ENCODE results near the gene CHST10. TPM values are rescaled to one million over a fixed set of nuclear protein-coding genes. Genes with fewer than 3 reads are reported as not detected.
A peak's percentile ranks its signal among the peaks of the same experiment; 100 is the strongest.

CHST10 gene
- total RNA-seq, 1 experiment from 2014 or later = 13.4 TPM

GRCh38 chr2:100397976-100398375 is 19.5 kb downstream of the CHST10 start:
- Histone ChIP-seq H3K27ac (ENCODE audit: low read length) (no peak overlapping the region), H3K79me2 (ENCODE audit: low read length) (no peaks in the 10 kb centered on the region), H3F3A (ENCODE audit: low read length, unreplicated experiment) (no peaks in the 10 kb centered on the region), H3K36me3 (ENCODE audit: low read depth, low read length) (no peaks in the 10 kb centered on the region; the same call in 1 of the 2 replicates), H3K27me3 (ENCODE audit: low read length) (no peaks in the 10 kb centered on the region), H3K9ac (ENCODE audit: low read length) (no peak overlapping the region), H4K20me1 (ENCODE audit: low read length) (no peaks in the 10 kb centered on the region), H2AFZ (ENCODE audit: low read length) (no peak overlapping the region), H3K4me2 (ENCODE audit: low read length) (no peak overlapping the region), H3K9me2 (replicated peaks; ENCODE audit: low read length) (no peaks in the 10 kb centered on the region), H3K9me3 (ENCODE audit: low read length) (no peaks in the 10 kb centered on the region), H3K4me3 (ENCODE audit: low read length) (no peak overlapping the region), H3K4me1 (ENCODE audit: insufficient read depth, low read length) (0 out of 2 replicates have a peak, but pooled peaks cover 3% of the 10 kb centered on the region)
- no TSS peak for BruUV-seq (replicated peaks)
- intact Hi-C loops (cut with micrococcal nuclease) = no loop called here
- POLR2A ChIA-PET (ENCODE audit: unreplicated experiment) = no interaction called here
- DNase-seq = no peak
- CTCF ChIA-PET = interaction anchor here (0.6 kb wide), 1 partner anchor 17 kb away, joined by 4 read pairs; no protein-coding TSS in a partner anchor
- ATAC-seq = no peak
- no peak for TF ChIP-seq EZH2phosphoT487 (IDR thresholded peaks at IDR 0.05; ENCODE audit: borderline replicate concordance, low read length)
- no peak for TF ChIP-seq EZH2 (IDR thresholded peaks at IDR 0.05; ENCODE audit: low read length, unreplicated experiment)
- TF ChIP-seq, protein P1, sequence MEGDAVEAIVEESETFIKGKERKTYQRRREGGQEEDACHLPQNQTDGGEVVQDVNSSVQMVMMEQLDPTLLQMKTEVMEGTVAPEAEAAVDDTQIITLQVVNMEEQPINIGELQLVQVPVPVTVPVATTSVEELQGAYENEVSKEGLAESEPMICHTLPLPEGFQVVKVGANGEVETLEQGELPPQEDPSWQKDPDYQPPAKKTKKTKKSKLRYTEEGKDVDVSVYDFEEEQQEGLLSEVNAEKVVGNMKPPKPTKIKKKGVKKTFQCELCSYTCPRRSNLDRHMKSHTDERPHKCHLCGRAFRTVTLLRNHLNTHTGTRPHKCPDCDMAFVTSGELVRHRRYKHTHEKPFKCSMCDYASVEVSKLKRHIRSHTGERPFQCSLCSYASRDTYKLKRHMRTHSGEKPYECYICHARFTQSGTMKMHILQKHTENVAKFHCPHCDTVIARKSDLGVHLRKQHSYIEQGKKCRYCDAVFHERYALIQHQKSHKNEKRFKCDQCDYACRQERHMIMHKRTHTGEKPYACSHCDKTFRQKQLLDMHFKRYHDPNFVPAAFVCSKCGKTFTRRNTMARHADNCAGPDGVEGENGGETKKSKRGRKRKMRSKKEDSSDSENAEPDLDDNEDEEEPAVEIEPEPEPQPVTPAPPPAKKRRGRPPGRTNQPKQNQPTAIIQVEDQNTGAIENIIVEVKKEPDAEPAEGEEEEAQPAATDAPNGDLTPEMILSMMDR (conservative IDR thresholded peaks at IDR 0.05; ENCODE audit: low read depth, low read length) = no peak

DNA sequence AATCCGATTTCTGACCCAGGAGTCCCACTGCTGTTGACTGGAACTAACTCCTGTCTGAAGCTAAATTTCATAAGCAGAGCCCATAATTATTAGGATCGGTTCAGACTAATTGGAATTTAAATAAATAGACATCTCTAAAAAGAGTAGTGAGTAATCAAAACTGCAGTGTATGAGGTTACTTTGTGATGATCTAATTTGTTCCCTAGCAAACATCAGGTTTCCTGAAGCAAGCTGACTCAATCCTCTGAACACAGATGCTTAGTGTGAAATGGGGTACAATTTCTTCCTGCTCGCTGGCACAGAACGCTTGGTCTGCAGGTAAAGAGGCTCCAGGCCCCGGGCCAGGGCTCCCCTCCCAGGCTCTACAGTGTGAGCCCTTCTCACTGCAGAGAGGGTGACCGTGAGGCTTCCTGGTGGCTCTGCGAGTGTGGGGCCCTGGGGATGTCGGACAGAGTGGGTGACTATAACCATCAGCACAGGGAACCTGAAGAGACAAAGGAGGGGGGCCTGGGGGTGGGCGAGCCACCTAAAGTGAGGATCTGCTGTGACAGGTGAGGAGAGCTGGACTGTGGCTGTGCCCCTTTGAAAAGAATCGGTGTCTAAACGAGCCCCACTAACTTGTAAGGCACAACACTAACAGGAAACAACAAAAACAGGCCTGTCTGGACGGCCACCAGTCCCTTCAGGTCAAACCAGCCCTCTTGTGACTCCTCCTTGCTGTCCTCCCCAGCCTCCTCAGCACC is 20.2 kb downstream of the CHST10 start:
- Histone ChIP-seq H3K27ac (ENCODE audit: low read length) (no peak overlapping the region), H3K9me2 (replicated peaks; ENCODE audit: low read length) (no peaks in the 10 kb centered on the region), H3F3A (ENCODE audit: low read length, unreplicated experiment) (no peaks in the 10 kb centered on the region), H3K79me2 (ENCODE audit: low read length) (no peaks in the 10 kb centered on the region), H3K9ac (ENCODE audit: low read length) (no peak overlapping the region), H3K4me3 (ENCODE audit: low read length) (no peak overlapping the region), H3K4me1 (ENCODE audit: insufficient read depth, low read length) (0 out of 2 replicates have a peak, but pooled peaks cover 3% of the 10 kb centered on the region), H3K9me3 (ENCODE audit: low read length) (no peaks in the 10 kb centered on the region), H3K36me3 (ENCODE audit: low read depth, low read length) (no peaks in the 10 kb centered on the region; the same call in 1 of the 2 replicates), H2AFZ (ENCODE audit: low read length) (no peak overlapping the region), H4K20me1 (ENCODE audit: low read length) (no peaks in the 10 kb centered on the region), H3K4me2 (ENCODE audit: low read length) (no peak overlapping the region), H3K27me3 (ENCODE audit: low read length) (no peaks in the 10 kb centered on the region)
- POLR2A ChIA-PET (ENCODE audit: unreplicated experiment) = no interaction called here
- BruUV-seq (replicated peaks) = no TSS peak
- intact Hi-C loops (cut with micrococcal nuclease) = no loop called here
- TF ChIP-seq, protein P1 (conservative IDR thresholded peaks at IDR 0.05; ENCODE audit: low read depth, low read length) = no peak
- TF ChIP-seq EZH2phosphoT487 (IDR thresholded peaks at IDR 0.05; ENCODE audit: borderline replicate concordance, low read length) (no peak), EZH2 (IDR thresholded peaks at IDR 0.05; ENCODE audit: low read length, unreplicated experiment) (no peak)
- CTCF ChIA-PET = no interaction called here
- ATAC-seq = peak; percentile 87
- DNase-seq = peak; percentile 9

DNA sequence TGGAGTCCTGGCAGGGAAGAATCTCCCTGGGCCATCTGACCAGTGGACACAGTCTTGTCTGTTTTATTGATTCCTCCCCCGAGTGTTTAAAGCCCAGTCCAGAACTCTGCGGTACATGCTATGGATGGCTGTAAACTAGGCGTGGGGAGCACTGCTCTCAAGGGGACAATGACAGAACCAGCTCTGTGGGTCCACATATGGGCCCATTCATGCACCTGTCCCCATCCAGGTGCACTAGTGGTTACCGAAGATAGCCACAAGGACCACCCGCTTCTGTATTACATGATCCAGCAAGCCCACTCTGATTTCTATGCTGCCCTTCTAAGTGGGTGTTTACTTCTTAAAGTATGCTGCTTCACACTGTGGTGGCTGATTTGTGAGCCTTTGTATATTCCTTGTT is 21.0 kb downstream of the CHST10 start:
- no peaks in the 10 kb centered on the region for H3F3A ChIP-seq (ENCODE audit: low read length, unreplicated experiment)
- H2AFZ ChIP-seq (ENCODE audit: low read length) = no peak overlapping the region
- intact Hi-C loops (cut with micrococcal nuclease) = no loop called here
- no peaks in the 10 kb centered on the region for H3K79me2 ChIP-seq (ENCODE audit: low read length)
- no peaks in the 10 kb centered on the region for H3K27me3 ChIP-seq (ENCODE audit: low read length)
- H3K36me3 ChIP-seq (ENCODE audit: low read depth, low read length) = no peaks in the 10 kb centered on the region; the same call in 1 of the 2 replicates
- H4K20me1 ChIP-seq (ENCODE audit: low read length) = no peaks in the 10 kb centered on the region
- H3K4me3 ChIP-seq (ENCODE audit: low read length) = no peak overlapping the region
- H3K9me2 ChIP-seq (replicated peaks; ENCODE audit: low read length) = no peaks in the 10 kb centered on the region
- H3K9ac ChIP-seq (ENCODE audit: low read length) = no peak overlapping the region
- no peak for ATAC-seq
- ChIA-PET POLR2A (ENCODE audit: unreplicated experiment) (no interaction called here), CTCF (no interaction called here)
- TF ChIP-seq, protein P1 (conservative IDR thresholded peaks at IDR 0.05; ENCODE audit: low read depth, low read length) = no peak
- TF ChIP-seq EZH2 (IDR thresholded peaks at IDR 0.05; ENCODE audit: low read length, unreplicated experiment) = no peak
- TF ChIP-seq EZH2phosphoT487 (IDR thresholded peaks at IDR 0.05; ENCODE audit: borderline replicate concordance, low read length) = no peak
- 0 out of 2 replicates have a peak, but pooled peaks cover 3% of the 10 kb centered on the region for H3K4me1 ChIP-seq (ENCODE audit: insufficient read depth, low read length)
- H3K4me2 ChIP-seq (ENCODE audit: low read length) = no peak overlapping the region
- no peak overlapping the region for H3K27ac ChIP-seq (ENCODE audit: low read length)
- BruUV-seq (replicated peaks) = no TSS peak
- no peaks in the 10 kb centered on the region for H3K9me3 ChIP-seq (ENCODE audit: low read length)
- DNase-seq = no peak
